GM12878 (cell line): Measurements from ENCODE around the gene SETD6. TPM values are rescaled to one million over a fixed set of nuclear protein-coding genes. Genes with fewer than 3 reads are reported as not detected.

ENCODE experiments used
- ATAC-seq: fragments of 200-7000 bp; cut with Tn5 transposase; 3 replicates; pipeline ENCODE4 v1.9.1; 2020; ENCODE audit warnings: mild to moderate bottlenecking, moderate library complexity
- BruUV-seq: library from RNA; stranded (reverse); fragments of 400-500 nt; replicated peaks from 2 replicates; lab custom pipeline; 2021; lab: Mats Ljungman, UMichigan
- CTCF ChIA-PET: fragments of 300-600 bp; sonication (Branson Sonifier 250); formaldehyde crosslinking; extraction: SDS; loops from one replicate; lab custom pipeline; 2021; ENCODE audit warnings: inconsistent platforms; lab: Yijun Ruan, JAX
- POLR2A ChIA-PET: fragments of 350-600 bp; formaldehyde crosslinking; extraction: SDS; loops from one replicate; lab custom pipeline; 2021; ENCODE audit warnings: inconsistent platforms; lab: Charles Lee
- RAD21 ChIA-PET: fragments of 300-600 bp; sonication (Branson Sonifier 250); formaldehyde crosslinking; loops from one replicate; lab custom pipeline; 2023; ENCODE audit warnings: antibody characterized with exemption; ENCODE audit not compliant: unreplicated experiment; lab: Charles Lee
- SMC1A ChIA-PET: fragments of 300-600 bp; sonication (Branson Sonifier 250); formaldehyde crosslinking; loops from one replicate; lab custom pipeline; 2023; ENCODE audit not compliant: unreplicated experiment, uncharacterized antibody; lab: Charles Lee
- DNase-seq: peaks from one replicate; pipeline ENCODE4 v3.0.0-alpha.2; 2011; ENCODE audit warnings: low read depth, low spot score
- FAIRE-seq: peaks from 3 replicates; lab custom pipeline; 2011; peaks lifted over from hg19 to GRCh38; lab: Jason Lieb, UNC
- H2AFZ ChIP-seq: 2 replicates; pipeline ENCODE4 v1.6.0; 2011; ENCODE audit warnings: low read depth, low read length, control low read depth; ENCODE audit not compliant: control insufficient read depth
- H3K27ac ChIP-seq: 2 replicates; pipeline ENCODE4 v1.5.1; 2011; ENCODE audit warnings: control low read depth; ENCODE audit not compliant: control insufficient read depth, insufficient read depth
- H3K27me3 ChIP-seq, 2 experiments: replicated peaks in 1 of 2; 2 replicates each; pipeline versions ENCODE4 v1.6.0 to v1.6.1; 2011; ENCODE audit warnings: low read length in 1 of 2; ENCODE audit not compliant: control insufficient read depth in 2 of 2, insufficient read depth in 2 of 2
- H3K36me3 ChIP-seq, 2 experiments: 2 replicates each; pipeline ENCODE4 v1.5.1; 2011; ENCODE audit warnings: low read length in 1 of 2; ENCODE audit not compliant: control insufficient read depth in 2 of 2, insufficient read depth in 2 of 2
- H3K4me1 ChIP-seq: 2 replicates; pipeline ENCODE4 v1.6.1; 2011; ENCODE audit warnings: mild to moderate bottlenecking, low read length, moderate library complexity, mixed read lengths; ENCODE audit not compliant: control insufficient read depth, insufficient read depth
- H3K4me2 ChIP-seq: 2 replicates; pipeline ENCODE4 v1.6.0; 2011; ENCODE audit warnings: control low read depth; ENCODE audit not compliant: control insufficient read depth, insufficient read depth
- H3K4me3 ChIP-seq: fragments of 200-600 bp; sonication (generic); 2 replicates; pipeline ENCODE4 v1.5.1; 2016
- H3K79me2 ChIP-seq: 2 replicates; pipeline ENCODE4 v1.6.0; 2011; ENCODE audit warnings: low read length; ENCODE audit not compliant: control insufficient read depth, insufficient read depth
- H3K9ac ChIP-seq: 2 replicates; pipeline ENCODE4 v1.8.0; 2011; ENCODE audit warnings: low read length, control low read depth, mixed read lengths; ENCODE audit not compliant: control insufficient read depth, insufficient read depth
- H3K9me3 ChIP-seq: replicated peaks from 3 replicates; pipeline ENCODE4 v1.5.1; 2011; ENCODE audit warnings: mild to moderate bottlenecking, low read length; ENCODE audit not compliant: control insufficient read depth, insufficient read depth
- H4K20me1 ChIP-seq: 2 replicates; pipeline ENCODE4 v1.6.0; 2011; ENCODE audit not compliant: control insufficient read depth, insufficient read depth
- ASH2L ChIP-seq: fragments of 300-600, 200-600 bp; sonication (generic); IDR thresholded peaks from 2 replicates; pipeline ENCODE4 v1.6.1; 2017; ENCODE audit warnings: low read depth, mild to moderate bottlenecking, borderline replicate concordance
- CBX3 ChIP-seq: fragments of 200-600 bp; sonication (generic); IDR thresholded peaks from 2 replicates; pipeline ENCODE4 v1.6.1; 2016; ENCODE audit warnings: low read depth, borderline replicate concordance
- EED ChIP-seq: sonication (generic); IDR thresholded peaks from 2 replicates; pipeline ENCODE4 v1.6.1; 2016; ENCODE audit warnings: antibody characterized with exemption, low read depth
- ESRRA ChIP-seq: IDR thresholded peaks from 2 replicates; pipeline ENCODE4 v1.6.1; 2012; ENCODE audit warnings: mild to moderate bottlenecking, low read length, improper control_type of control experiment
- MEF2A ChIP-seq: IDR thresholded peaks from 2 replicates; pipeline ENCODE4 v1.6.1; 2011; ENCODE audit warnings: low read depth, mild to moderate bottlenecking, low read length, moderate library complexity; ENCODE audit not compliant: insufficient read depth
- MXI1 ChIP-seq: fragments of 150-350 bp; IDR thresholded peaks from 2 replicates; pipeline ENCODE4 v1.6.1; 2011; ENCODE audit warnings: low read depth, mild to moderate bottlenecking, inconsistent platforms, low read length, improper control_type of control experiment
- MYC ChIP-seq: IDR thresholded peaks from 2 replicates; pipeline ENCODE4 v1.6.1; 2011; ENCODE audit warnings: mild to moderate bottlenecking, low read length, moderate library complexity, inconsistent platforms; ENCODE audit not compliant: insufficient read depth, insufficient replicate concordance, insufficient read length, severe bottlenecking
- NR2F1 ChIP-seq: fragments of 450-650 bp; conservative IDR thresholded peaks from 2 replicates; pipeline ENCODE4 v1.6.1; 2017; ENCODE audit warnings: mild to moderate bottlenecking
- TBL1XR1 ChIP-seq: IDR thresholded peaks from 2 replicates; pipeline ENCODE4 v1.6.1; 2012; ENCODE audit warnings: low read depth, low read length, improper control_type of control experiment
- ZBED1 ChIP-seq: IDR thresholded peaks from 2 replicates; pipeline ENCODE4 v1.6.1; 2016; ENCODE audit warnings: borderline replicate concordance
- ZNF384 ChIP-seq: IDR thresholded peaks from 2 replicates; pipeline ENCODE4 v1.6.1; 2012; ENCODE audit warnings: low read depth, mild to moderate bottlenecking, low read length, improper control_type of control experiment, borderline replicate concordance
- WGBS: methylation state at CpG from one replicate; pipeline ENCODE4 v1.1.6; 2016; ENCODE audit warnings: low lambda C conversion rate; ENCODE audit not compliant: insufficient replicate concordance, insufficient coverage; ENCODE audit errors: missing lambda C conversion rate; 5-methylcytosine and 5-hydroxymethylcytosine counted together
- in situ Hi-C: fragments of 300-500 bp; cut with MboI; formaldehyde crosslinking; loops from 9 replicates; pipeline ENCODE4 v1.14.3; 2018; ENCODE audit warnings: mixed read lengths
- intact Hi-C: fragments of 100-400 bp; cut with micrococcal nuclease; formaldehyde crosslinking; loops from one replicate; pipeline ENCODE4 v1.14.2; 2022; ENCODE audit not compliant: unreplicated experiment
- polyA plus RNA-seq, 11 experiments: library from polyadenylated mRNA; depleted of rRNA in 4 of 11; unstranded in 6 of 11; stranded (reverse) in 5 of 11; fragments of >200 nt; fragmentation: Nextera tagmentation in 4 of 11; fragmentation: Illumina TruSeq in 1 of 11; extraction: Ambion mirVana in 4 of 11; extraction: Trizol in 1 of 11; gene quantifications; 1 replicate in 1 of 11; 2 replicates in 10 of 11; pipeline versions ENCODE4 v1.2.1 to v1.2.3, GENCODE V29; 2011 to 2016; ENCODE audit warnings: inconsistent platforms in 2 of 11, missing spikeins in 2 of 11, low read depth in 1 of 11
- total RNA-seq, 4 experiments: library from RNA; depleted of rRNA in 3 of 4; stranded (reverse); fragments of >200 nt in 3 of 4; fragmentation: Illumina TruSeq in 1 of 4; extraction: Trizol in 1 of 4; gene quantifications; 2 replicates each; pipeline versions ENCODE4 v1.2.1 to v1.2.3, GENCODE V29; 2013 to 2021
- TF ChIP-seq, protein P1 (sequence below): fragments of 450-650 bp; IDR thresholded peaks from 2 replicates; pipeline ENCODE4 v1.6.1; 2018; ENCODE audit warnings: mild to moderate bottlenecking, low read depth, moderate library complexity; ENCODE audit not compliant: partially characterized antibody
- TF ChIP-seq, protein P2 (sequence below): IDR thresholded peaks from 2 replicates; pipeline ENCODE4 v1.6.1; 2012; ENCODE audit warnings: low read depth, low read length, improper control_type of control experiment
- TF ChIP-seq, protein P3 (sequence below): fragments of 150-350 bp; IDR thresholded peaks from 2 replicates; pipeline ENCODE4 v1.6.1; 2014; ENCODE audit warnings: mild to moderate bottlenecking, low read depth, low read length

The SETD6 gene
- total and polyA plus RNA-seq, 10 of the 15 experiments (the other 5 are each of a cell fraction or from before 2014, with no cell fraction given): 8.2 to 23.8 (median 16.2) TPM

DNA sequence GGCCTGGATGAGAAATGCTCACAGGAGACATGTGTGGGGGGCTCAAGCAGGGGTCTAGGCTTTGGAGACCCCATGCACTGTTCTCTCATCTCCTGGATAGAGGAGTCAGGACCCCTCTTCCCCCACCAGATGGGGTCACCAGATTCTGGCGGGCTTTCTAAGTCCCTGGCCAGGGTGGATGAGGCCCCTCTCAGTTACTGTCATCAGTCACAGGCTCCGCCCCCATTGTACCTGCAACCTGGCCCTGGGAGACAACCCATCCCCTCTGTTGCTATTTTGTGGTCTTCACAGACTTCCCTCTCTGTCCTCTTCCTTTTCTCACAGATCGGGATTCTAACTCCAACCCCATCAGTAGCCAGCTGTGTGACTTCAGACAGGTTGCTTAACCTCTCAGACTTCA, 48.9 kb upstream of the SETD6 start (continued):
- TF ChIP-seq, protein P1, sequence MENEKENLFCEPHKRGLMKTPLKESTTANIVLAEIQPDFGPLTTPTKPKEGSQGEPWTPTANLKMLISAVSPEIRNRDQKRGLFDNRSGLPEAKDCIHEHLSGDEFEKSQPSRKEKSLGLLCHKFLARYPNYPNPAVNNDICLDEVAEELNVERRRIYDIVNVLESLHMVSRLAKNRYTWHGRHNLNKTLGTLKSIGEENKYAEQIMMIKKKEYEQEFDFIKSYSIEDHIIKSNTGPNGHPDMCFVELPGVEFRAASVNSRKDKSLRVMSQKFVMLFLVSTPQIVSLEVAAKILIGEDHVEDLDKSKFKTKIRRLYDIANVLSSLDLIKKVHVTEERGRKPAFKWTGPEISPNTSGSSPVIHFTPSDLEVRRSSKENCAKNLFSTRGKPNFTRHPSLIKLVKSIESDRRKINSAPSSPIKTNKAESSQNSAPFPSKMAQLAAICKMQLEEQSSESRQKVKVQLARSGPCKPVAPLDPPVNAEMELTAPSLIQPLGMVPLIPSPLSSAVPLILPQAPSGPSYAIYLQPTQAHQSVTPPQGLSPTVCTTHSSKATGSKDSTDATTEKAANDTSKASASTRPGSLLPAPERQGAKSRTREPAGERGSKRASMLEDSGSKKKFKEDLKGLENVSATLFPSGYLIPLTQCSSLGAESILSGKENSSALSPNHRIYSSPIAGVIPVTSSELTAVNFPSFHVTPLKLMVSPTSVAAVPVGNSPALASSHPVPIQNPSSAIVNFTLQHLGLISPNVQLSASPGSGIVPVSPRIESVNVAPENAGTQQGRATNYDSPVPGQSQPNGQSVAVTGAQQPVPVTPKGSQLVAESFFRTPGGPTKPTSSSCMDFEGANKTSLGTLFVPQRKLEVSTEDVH: no peak
- TF ChIP-seq TBL1XR1: no peak
- TF ChIP-seq MYC: no peak

DNA sequence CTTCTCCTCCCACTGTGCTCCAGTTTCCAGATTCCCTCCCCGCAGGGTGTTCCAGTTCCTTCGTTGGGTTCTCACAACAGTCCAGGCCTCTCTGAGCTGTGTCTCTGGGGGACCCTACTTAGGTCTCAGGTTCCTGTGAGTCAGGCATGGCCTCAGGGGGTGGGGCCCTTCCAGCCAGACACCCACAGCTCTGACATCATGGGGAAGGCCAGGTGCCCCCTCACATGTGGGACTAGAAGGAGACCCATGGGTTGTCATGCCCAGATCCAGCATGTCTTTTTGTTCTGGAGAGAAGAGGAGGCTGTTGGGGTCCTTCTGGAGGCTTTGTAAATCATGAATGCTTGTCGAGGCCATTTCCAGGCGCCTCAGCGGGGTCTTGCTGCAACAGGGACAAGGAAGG, 47.4 kb upstream of the SETD6 start:
- peaks cover 4 to 10% of the 10 kb centered on the region in 2 experiments; a peak in 3 of 4 replicates for H3K27me3 ChIP-seq
- no peaks in the 10 kb centered on the region for H3K79me2 ChIP-seq
- POLR2A ChIA-PET: no interaction called here
- H3K4me3 ChIP-seq: no peak overlapping the region
- TF ChIP-seq, protein P2, sequence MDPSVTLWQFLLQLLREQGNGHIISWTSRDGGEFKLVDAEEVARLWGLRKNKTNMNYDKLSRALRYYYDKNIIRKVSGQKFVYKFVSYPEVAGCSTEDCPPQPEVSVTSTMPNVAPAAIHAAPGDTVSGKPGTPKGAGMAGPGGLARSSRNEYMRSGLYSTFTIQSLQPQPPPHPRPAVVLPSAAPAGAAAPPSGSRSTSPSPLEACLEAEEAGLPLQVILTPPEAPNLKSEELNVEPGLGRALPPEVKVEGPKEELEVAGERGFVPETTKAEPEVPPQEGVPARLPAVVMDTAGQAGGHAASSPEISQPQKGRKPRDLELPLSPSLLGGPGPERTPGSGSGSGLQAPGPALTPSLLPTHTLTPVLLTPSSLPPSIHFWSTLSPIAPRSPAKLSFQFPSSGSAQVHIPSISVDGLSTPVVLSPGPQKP: no peak
- TF ChIP-seq ESRRA (no peak), ZNF384 (no peak), ASH2L (no peak), NR2F1 (no peak), ZBED1 (no peak), MEF2A (no peak), EED (no peak), CBX3 (no peak), MXI1 (no peak)
- TF ChIP-seq, protein P3, sequence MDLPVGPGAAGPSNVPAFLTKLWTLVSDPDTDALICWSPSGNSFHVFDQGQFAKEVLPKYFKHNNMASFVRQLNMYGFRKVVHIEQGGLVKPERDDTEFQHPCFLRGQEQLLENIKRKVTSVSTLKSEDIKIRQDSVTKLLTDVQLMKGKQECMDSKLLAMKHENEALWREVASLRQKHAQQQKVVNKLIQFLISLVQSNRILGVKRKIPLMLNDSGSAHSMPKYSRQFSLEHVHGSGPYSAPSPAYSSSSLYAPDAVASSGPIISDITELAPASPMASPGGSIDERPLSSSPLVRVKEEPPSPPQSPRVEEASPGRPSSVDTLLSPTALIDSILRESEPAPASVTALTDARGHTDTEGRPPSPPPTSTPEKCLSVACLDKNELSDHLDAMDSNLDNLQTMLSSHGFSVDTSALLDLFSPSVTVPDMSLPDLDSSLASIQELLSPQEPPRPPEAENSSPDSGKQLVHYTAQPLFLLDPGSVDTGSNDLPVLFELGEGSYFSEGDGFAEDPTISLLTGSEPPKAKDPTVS: no peak
- no peak overlapping the region for H3K27ac ChIP-seq
- in situ Hi-C loops (no loop called here), intact Hi-C loops (no loop called here)
- FAIRE-seq (no peak), DNase-seq (no peak), ATAC-seq (no peak)
- 24% methylated on average over 5 of the region's 5 CpGs for WGBS
- no TSS peak for BruUV-seq
- no peak overlapping the region for H2AFZ ChIP-seq
- RAD21 ChIA-PET: no interaction called here
- H3K36me3 ChIP-seq: no peaks in the 10 kb centered on the region
- H4K20me1 ChIP-seq: no peaks in the 10 kb centered on the region
- CTCF ChIA-PET: no interaction called here
- no peak overlapping the region for H3K9ac ChIP-seq
- no peaks in the 10 kb centered on the region for H3K9me3 ChIP-seq
- no peak overlapping the region for H3K4me2 ChIP-seq
- SMC1A ChIA-PET: no interaction called here
- H3K4me1 ChIP-seq: no peaks in the 10 kb centered on the region
